A549 (cell line): ENCODE results near the gene KIAA0825. TPM values are rescaled to one million over a fixed set of nuclear protein-coding genes. Genes with fewer than 3 reads are reported as not detected.
A peak's percentile ranks its signal among the peaks of the same experiment; 100 is the strongest.

Source experiments
- ATAC-seq, 2 experiments: fragments of 200-7000 bp in 1 of 2; fragments of >200 bp in 1 of 2; cut with Nextera tagmentation in 1 of 2; cut with Tn5 transposase in 1 of 2; 3 replicates each; pipeline versions ENCODE4 v1.8.0 to v1.9.1; 2018 to 2020; ENCODE audit warnings: mild to moderate bottlenecking in 1 of 2, moderate library complexity in 1 of 2
- CTCF ChIA-PET: fragments of 300-600 bp; sonication (Branson Sonifier 250); formaldehyde crosslinking; extraction: SDS; loops from one replicate; lab custom pipeline; 2021; ENCODE audit warnings: antibody characterized with exemption, inconsistent platforms; lab: Yijun Ruan, JAX
- POLR2A ChIA-PET: fragments of 350-600 bp; formaldehyde crosslinking; extraction: SDS; loops from one replicate; lab custom pipeline; 2021; ENCODE audit warnings: antibody characterized with exemption, inconsistent platforms; lab: Yijun Ruan, JAX
- DNase-seq, 2 experiments: peaks; one replicate each; pipeline versions ENCODE4 v3.0.0 to v3.0.0-alpha.2; 2011 to 2016; ENCODE audit warnings: low read depth in 1 of 2, low spot score in 1 of 2
- FAIRE-seq: peaks from 2 replicates; lab custom pipeline; 2011; peaks lifted over from hg19 to GRCh38; lab: Jason Lieb, UNC
- H3K27ac ChIP-seq, 2 experiments: fragments of >200 bp; sonication (Bioruptor Twin); formaldehyde crosslinking; 3 replicates each; pipeline ENCODE4 v1.5.1; 2016 to 2017
- H3K4me1 ChIP-seq: fragments of >200 bp; sonication (Bioruptor Twin); formaldehyde crosslinking; 3 replicates; pipeline ENCODE4 v1.6.1; 2016
- H3K4me2 ChIP-seq: fragments of >200 bp; sonication (Bioruptor Twin); formaldehyde crosslinking; 3 replicates; pipeline ENCODE4 v1.6.1; 2016
- H3K4me3 ChIP-seq: fragments of >200 bp; sonication (Bioruptor Twin); formaldehyde crosslinking; 3 replicates; pipeline ENCODE4 v1.5.1; 2016
- H3K9me3 ChIP-seq: fragments of >200 bp; sonication (Bioruptor Twin); formaldehyde crosslinking; 3 replicates; pipeline ENCODE4 v1.6.1; 2016
- CBX8 ChIP-seq: fragments of 200-600 bp; sonication (generic); IDR thresholded peaks from 2 replicates; pipeline ENCODE4 v1.6.1; 2016
- CTCF ChIP-seq: fragments of >200 bp; sonication (Bioruptor Twin); formaldehyde crosslinking; IDR thresholded peaks from 3 replicates; pipeline ENCODE4 v1.5.1; 2016
- EHF ChIP-seq: fragments of 250-450 bp; sonication (Bioruptor Pico); IDR thresholded peaks from 2 replicates; pipeline ENCODE4 v1.5.0; 2020; ENCODE audit warnings: mild to moderate bottlenecking
- ELK1 ChIP-seq: fragments of 150-350 bp; IDR thresholded peaks from 2 replicates; pipeline ENCODE4 v1.6.1; 2014; ENCODE audit warnings: low read depth, mild to moderate bottlenecking, low read length
- EP300 ChIP-seq, 2 experiments: fragments of >200 bp; sonication (Bioruptor Twin); formaldehyde crosslinking; IDR thresholded peaks; 2 replicates in 1 of 2; 3 replicates in 1 of 2; pipeline ENCODE4 v1.6.1; 2016 to 2017
- ESRRA ChIP-seq: fragments of 150-350 bp; IDR thresholded peaks from 2 replicates; pipeline ENCODE4 v1.6.1; 2014; ENCODE audit warnings: mild to moderate bottlenecking, low read length, borderline replicate concordance
- GATA3 ChIP-seq: IDR thresholded peaks from 2 replicates; pipeline ENCODE4 v1.6.1; 2012; ENCODE audit warnings: borderline replicate concordance
- HDAC2 ChIP-seq: fragments of 200-600 bp; sonication (generic); IDR thresholded peaks from 2 replicates; pipeline ENCODE4 v1.6.1; 2016
- HES2 ChIP-seq: fragments of >200 bp; sonication (Bioruptor Twin); formaldehyde crosslinking; IDR thresholded peaks from 2 replicates; pipeline ENCODE4 v1.6.1; 2016
- HEYL ChIP-seq: fragments of 250-450 bp; sonication (Bioruptor Pico); IDR thresholded peaks from 2 replicates; pipeline ENCODE4 v1.8.0; 2021; ENCODE audit warnings: mild to moderate bottlenecking, moderate library complexity
- HMGXB4 ChIP-seq: fragments of 250-450 bp; sonication (Bioruptor Pico); IDR thresholded peaks from 2 replicates; pipeline ENCODE4 v1.5.0; 2021; ENCODE audit warnings: mild to moderate bottlenecking, moderate library complexity, borderline replicate concordance
- HOXA7 ChIP-seq: fragments of 250-450 bp; sonication (Bioruptor Pico); IDR thresholded peaks from 2 replicates; pipeline ENCODE4 v1.5.0; 2020; ENCODE audit warnings: mild to moderate bottlenecking, moderate library complexity
- JUN ChIP-seq, 2 experiments: fragments of >200 bp; sonication (Bioruptor Twin); formaldehyde crosslinking; IDR thresholded peaks; 2 replicates in 1 of 2; 3 replicates in 1 of 2; pipeline ENCODE4 v1.6.1; 2016 to 2017
- JUNB ChIP-seq: fragments of >200 bp; sonication (Bioruptor Twin); formaldehyde crosslinking; IDR thresholded peaks from 2 replicates; pipeline ENCODE4 v1.6.1; 2016
- KDM1A ChIP-seq: fragments of 200-600 bp; sonication (generic); IDR thresholded peaks from 2 replicates; pipeline ENCODE4 v1.6.1; 2016; ENCODE audit warnings: low read depth, mild to moderate bottlenecking
- KDM5A ChIP-seq: fragments of 200-600 bp; sonication (generic); IDR thresholded peaks from 2 replicates; pipeline ENCODE4 v1.6.1; 2016; ENCODE audit warnings: antibody characterized with exemption, mild to moderate bottlenecking
- MAFK ChIP-seq: fragments of 450-650 bp; IDR thresholded peaks from 2 replicates; pipeline ENCODE4 v1.6.1; 2014; ENCODE audit not compliant: partially characterized antibody
- MAX ChIP-seq: IDR thresholded peaks from 2 replicates; pipeline ENCODE4 v1.6.1; 2012
- MAZ ChIP-seq: fragments of 150-350 bp; IDR thresholded peaks from 2 replicates; pipeline ENCODE4 v1.6.1; 2014; ENCODE audit warnings: antibody characterized with exemption, low read depth, low read length, borderline replicate concordance
- NFE2L2 ChIP-seq: fragments of 150-350 bp; conservative IDR thresholded peaks from 2 replicates; pipeline ENCODE4 v1.6.1; 2014; ENCODE audit warnings: low read length
- NPAS2 ChIP-seq: fragments of 250-450 bp; sonication (Bioruptor Pico); IDR thresholded peaks from 2 replicates; pipeline ENCODE4 v1.8.0; 2022; ENCODE audit warnings: mild to moderate bottlenecking, moderate library complexity, borderline replicate concordance
- PBX3 ChIP-seq: IDR thresholded peaks from 2 replicates; pipeline ENCODE4 v1.6.1; 2012
- PHF8 ChIP-seq: fragments of 200-600 bp; sonication (generic); IDR thresholded peaks from 2 replicates; pipeline ENCODE4 v1.6.1; 2016; ENCODE audit warnings: low read depth, mild to moderate bottlenecking, antibody characterized with exemption, moderate library complexity, borderline replicate concordance
- TFCP2L1 ChIP-seq: fragments of 250-450 bp; sonication (Bioruptor Pico); IDR thresholded peaks from 2 replicates; pipeline ENCODE4 v1.5.0; 2021; ENCODE audit warnings: mild to moderate bottlenecking
- ZC3H11A ChIP-seq: fragments of 450-650 bp; IDR thresholded peaks from 2 replicates; pipeline ENCODE4 v1.6.1; 2014; ENCODE audit warnings: antibody characterized with exemption, mild to moderate bottlenecking
- ZFP36 ChIP-seq: fragments of 450-650 bp; IDR thresholded peaks from 2 replicates; pipeline ENCODE4 v1.6.1; 2014; ENCODE audit warnings: borderline replicate concordance; ENCODE audit not compliant: partially characterized antibody
- WGBS: methylation state at CpG from one replicate; pipeline ENCODE4 v1.1.6; 2017; ENCODE audit errors: missing lambda C conversion rate; 5-methylcytosine and 5-hydroxymethylcytosine counted together
- polyA plus RNA-seq, 4 experiments: library from polyadenylated mRNA; depleted of rRNA in 3 of 4; stranded (reverse); fragments of >200 nt; fragmentation: RNase III in 1 of 4; extraction: RNeasy Plus Mini Kit Qiagen cat#74134 plus additional on column Dnase treatment in 1 of 4; gene quantifications; 2 replicates in 3 of 4; 3 replicates in 1 of 4; pipeline ENCODE4 v1.2.3, GENCODE V29; 2011 to 2017

The KIAA0825 gene
- polyA plus RNA-seq, 2 of the 4 experiments (the other 2 are of a cell fraction) = 0.57 to 0.80 TPM

- ChIA-PET CTCF (no interaction called here), POLR2A (no interaction called here)
- no peaks in the 10 kb centered on the region for H3K4me1 ChIP-seq
- H3K4me3 ChIP-seq = no peak overlapping the region
- ATAC-seq = no peak
- no peak overlapping the region for H3K4me2 ChIP-seq
- DNase-seq = no peak
- TF ChIP-seq MAZ (no peak), CTCF (no peak), EHF (CRISPR knock-in tag) (no peak), NPAS2 (CRISPR knock-in tag) (no peak), NFE2L2 (no peak), ZC3H11A (no peak), HDAC2 (no peak), KDM5A (no peak), MAX (no peak)
- no peaks in the 10 kb centered on the region for H3K9me3 ChIP-seq
- no peak for FAIRE-seq
- no peak overlapping the region for H3K27ac ChIP-seq
- WGBS = 71% methylated on average over 7 of the region's 7 CpGs
These were observed 303.8 kb downstream of the KIAA0825 start for GRCh38 chr5:94314460-94315131.

- FAIRE-seq (no peak), ATAC-seq (no peak)
- POLR2A ChIA-PET = no interaction called here
- Histone ChIP-seq H3K9me3 (no peaks in the 10 kb centered on the region), H3K4me3 (no peak overlapping the region)
- CTCF ChIA-PET = no interaction called here
- TF ChIP-seq HEYL (CRISPR knock-in tag) (no peak), ESRRA (no peak), GATA3 (no peak), EHF (CRISPR knock-in tag) (no peak), MAFK (peak; percentile 3), CBX8 (no peak)
- TF ChIP-seq, all 56 proteins: peak for 1
- DNase-seq = no peak
- Histone ChIP-seq H3K4me2 (no peak overlapping the region), H3K27ac (no peak overlapping the region), H3K4me1 (no peaks in the 10 kb centered on the region)
- WGBS = 71% methylated on average over 3 of the region's 3 CpGs
These were observed 304.7 kb downstream of the KIAA0825 start for GRCh38 chr5:94313696-94314095.

- Histone ChIP-seq H3K9me3 (no peaks in the 10 kb centered on the region), H3K27ac (no peak overlapping the region), H3K4me2 (no peak overlapping the region), H3K4me1 (no peaks in the 10 kb centered on the region), H3K4me3 (no peak overlapping the region)
- FAIRE-seq = no peak
- DNase-seq = no peak
- 82% methylated on average over 3 of the region's 3 CpGs for WGBS
- ChIA-PET POLR2A (no interaction called here), CTCF (no interaction called here)
- ATAC-seq = no peak
- TF ChIP-seq HOXA7 (CRISPR knock-in tag) (no peak), HMGXB4 (no peak), ZFP36 (no peak), CTCF (no peak), JUNB (no peak), ESRRA (no peak), PBX3 (no peak), HES2 (no peak), EP300 (IDR thresholded peaks at IDR 0.05) (no peak), HEYL (CRISPR knock-in tag) (no peak), JUN (IDR thresholded peaks at IDR 0.05) (no peak), ELK1 (no peak), NFE2L2 (no peak), KDM1A (no peak), PHF8 (no peak), HDAC2 (no peak), TFCP2L1 (CRISPR knock-in tag) (no peak)
These were observed 305.2 kb downstream of the KIAA0825 start for GRCh38 chr5:94313188-94313587.
